ACC112 (cell line): ENCODE results near the gene ZNF14.
"Not testable (repeated sequence)": the region's sequence is repeated elsewhere in the genome, so short reads cannot be mapped to it uniquely, and the experiment has no call there.

Experiments used
- H2AFZ ChIP-seq: fragments of 200-600 bp; sonication (generic); one replicate; pipeline ENCODE4 v1.6.0; 2017; ENCODE audit warnings: antibody characterized with exemption, low read length; ENCODE audit not compliant: unreplicated experiment
- H3K27ac ChIP-seq: fragments of 200-600 bp; sonication (generic); 2 replicates; pipeline ENCODE4 v1.5.1; 2014; ENCODE audit warnings: low read depth, mild to moderate bottlenecking, antibody characterized with exemption, low read length, moderate library complexity
- H3K27me3 ChIP-seq: fragments of 200-600 bp; sonication (generic); 2 replicates; pipeline ENCODE4 v1.6.1; 2014; ENCODE audit warnings: mild to moderate bottlenecking, antibody characterized with exemption, low read length, moderate library complexity, mixed read lengths; ENCODE audit not compliant: insufficient read depth
- H3K36me3 ChIP-seq: fragments of 200-600 bp; sonication (generic); 2 replicates; pipeline ENCODE4 v1.6.1; 2016; ENCODE audit warnings: mild to moderate bottlenecking, antibody characterized with exemption, low read length, moderate library complexity, mixed read lengths; ENCODE audit not compliant: insufficient read depth
- H3K4me1 ChIP-seq: fragments of 200-600 bp; sonication (generic); one replicate; pipeline ENCODE4 v1.6.1; 2016; ENCODE audit warnings: low read length, mixed read lengths; ENCODE audit not compliant: insufficient read depth, unreplicated experiment, control insufficient read depth
- H3K4me3 ChIP-seq: fragments of 200-600 bp; sonication (generic); 2 replicates; pipeline ENCODE4 v1.5.1; 2014; ENCODE audit warnings: mild to moderate bottlenecking, low read depth, low read length
- H3K79me2 ChIP-seq: fragments of 200-600 bp; sonication (generic); one replicate; pipeline ENCODE4 v1.6.0; 2016; ENCODE audit warnings: low read length; ENCODE audit not compliant: control insufficient read depth, unreplicated experiment, insufficient read depth

ZNF14 gene

DNA sequence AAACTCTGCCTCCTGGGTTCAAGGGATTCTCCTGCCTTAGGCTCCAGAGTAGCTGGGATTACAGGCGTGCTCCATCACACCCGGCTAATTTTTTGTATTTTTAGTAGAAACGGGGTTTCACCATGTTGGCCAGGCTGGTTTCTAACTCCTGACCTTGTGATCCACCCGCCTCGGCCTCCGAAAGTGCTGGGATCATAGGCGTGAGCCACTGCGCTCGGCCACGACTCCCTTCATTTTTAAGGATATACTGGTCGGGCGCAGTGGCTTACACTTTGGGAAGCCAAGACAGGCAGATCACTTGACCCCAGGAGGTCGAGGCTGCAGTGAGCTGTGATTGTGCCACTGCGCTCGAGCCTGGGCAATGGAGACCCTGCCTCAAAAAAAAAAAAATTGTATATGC lies 46.8 kb downstream of the ZNF14 start:
- not testable (repeated sequence) for H3K79me2 ChIP-seq, H3K27ac ChIP-seq, H2AFZ ChIP-seq, H3K36me3 ChIP-seq, H3K27me3 ChIP-seq, H3K4me3 ChIP-seq, H3K4me1 ChIP-seq

DNA sequence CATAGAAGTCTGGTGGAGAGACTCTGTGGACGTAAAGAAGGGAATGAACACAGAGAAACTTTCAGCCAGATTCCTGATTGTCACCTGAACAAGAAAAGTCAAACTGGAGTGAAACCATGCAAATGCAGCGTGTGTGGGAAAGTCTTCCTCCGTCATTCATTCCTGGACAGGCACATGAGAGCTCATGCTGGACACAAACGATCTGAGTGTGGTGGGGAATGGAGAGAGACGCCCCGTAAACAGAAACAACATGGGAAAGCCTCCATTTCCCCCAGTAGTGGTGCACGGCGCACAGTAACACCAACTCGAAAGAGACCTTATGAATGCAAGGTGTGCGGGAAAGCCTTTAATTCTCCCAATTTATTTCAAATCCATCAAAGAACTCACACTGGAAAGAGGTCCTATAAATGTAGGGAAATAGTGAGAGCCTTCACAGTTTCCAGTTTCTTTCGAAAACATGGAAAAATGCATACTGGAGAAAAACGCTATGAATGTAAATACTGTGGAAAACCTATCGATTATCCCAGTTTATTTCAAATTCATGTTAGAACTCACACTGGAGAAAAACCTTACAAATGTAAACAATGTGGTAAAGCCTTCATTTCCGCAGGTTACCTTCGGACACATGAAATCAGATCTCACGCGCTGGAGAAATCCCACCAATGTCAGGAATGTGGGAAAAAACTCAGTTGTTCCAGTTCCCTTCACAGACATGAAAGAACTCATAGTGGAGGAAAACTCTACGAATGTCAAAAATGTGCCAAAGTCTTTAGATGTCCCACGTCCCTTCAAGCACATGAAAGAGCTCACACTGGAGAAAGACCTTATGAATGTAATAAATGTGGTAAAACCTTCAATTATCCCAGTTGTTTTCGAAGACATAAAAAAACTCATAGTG lies 53.5 kb downstream of the ZNF14 start:
- H3K27me3 ChIP-seq, result no peaks in the 10 kb centered on the region
- H3K27ac ChIP-seq, result no peak overlapping the region
- peaks cover 41% of the 10 kb centered on the region for H3K36me3 ChIP-seq
- no peaks in the 10 kb centered on the region for H3K4me1 ChIP-seq
- H2AFZ ChIP-seq, result no peak overlapping the region
- peaks cover under 1% of the 10 kb centered on the region for H3K79me2 ChIP-seq
- H3K4me3 ChIP-seq, result no peak overlapping the region

DNA sequence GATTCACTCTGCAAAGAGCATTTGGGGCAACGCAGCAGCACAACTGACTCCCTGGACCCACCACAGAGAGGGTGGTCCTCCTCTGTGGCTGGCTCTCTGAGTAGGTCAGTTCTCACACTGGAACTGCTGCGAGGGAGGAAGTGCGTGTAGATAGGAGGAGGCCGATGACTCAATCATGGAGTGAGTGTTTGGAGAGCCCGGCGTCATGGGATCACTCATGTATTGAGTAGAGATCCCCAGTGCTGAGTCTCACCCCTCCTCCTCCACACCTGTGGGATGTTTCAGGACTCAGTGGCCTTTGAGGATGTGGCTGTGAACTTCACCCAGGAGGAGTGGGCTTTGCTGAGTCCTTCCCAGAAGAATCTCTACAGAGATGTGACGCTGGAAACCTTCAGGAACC lies 55.3 kb downstream of the ZNF14 start:
- H3K27me3 ChIP-seq, result no peaks in the 10 kb centered on the region
- H3K36me3 ChIP-seq, result peaks cover 50% of the 10 kb centered on the region
- no peak overlapping the region for H3K27ac ChIP-seq
- H3K79me2 ChIP-seq, result peaks cover 2% of the 10 kb centered on the region
- no peaks in the 10 kb centered on the region for H3K4me1 ChIP-seq
- no peak overlapping the region for H2AFZ ChIP-seq
- no peak overlapping the region for H3K4me3 ChIP-seq

DNA sequence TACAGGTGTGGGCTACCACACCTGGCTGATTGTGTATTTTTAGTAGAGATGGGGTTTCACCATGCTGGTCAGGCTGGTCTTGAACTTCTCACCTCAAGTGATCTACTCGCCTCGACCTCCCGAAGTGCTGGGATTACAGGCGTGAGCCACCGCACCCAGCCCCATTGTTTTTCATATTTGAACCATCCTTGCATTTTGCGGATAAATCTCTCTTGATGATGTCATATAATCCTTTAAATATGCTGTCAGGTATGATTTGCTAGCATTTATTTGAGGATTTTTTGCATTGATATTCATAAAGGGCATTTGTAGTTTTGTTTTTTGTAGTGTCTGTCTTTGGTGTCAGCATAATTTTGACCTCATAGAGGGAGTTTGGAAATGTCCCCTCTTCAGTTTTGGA lies 58.6 kb downstream of the ZNF14 start:
- peaks cover 19% of the 10 kb centered on the region for H3K79me2 ChIP-seq

DNA sequence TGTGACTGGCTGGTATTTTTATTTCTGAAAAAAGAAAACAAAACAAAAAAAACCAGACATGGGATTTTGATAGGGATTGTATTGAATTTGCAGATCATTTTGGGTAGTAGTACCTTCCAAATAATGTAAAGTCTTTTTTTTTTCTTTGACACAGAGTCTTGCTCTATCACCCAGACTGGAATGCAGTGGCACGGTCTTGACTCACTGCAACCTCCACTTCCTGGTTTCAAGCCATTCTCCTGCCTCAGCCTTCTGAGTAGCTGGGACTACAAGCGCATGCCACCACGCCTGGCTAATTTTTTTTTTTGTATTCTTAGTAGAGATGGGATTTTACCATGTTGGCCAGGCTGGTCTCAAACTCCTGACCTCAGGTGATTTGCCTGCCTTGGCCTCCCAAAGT lies 60.1 kb downstream of the ZNF14 start:
- Histone ChIP-seq H3K36me3 (peaks cover 24% of the 10 kb centered on the region), H3K27ac (no peak overlapping the region), H3K4me3 (no peak overlapping the region)

More for the DNA sequence above, 58.6 kb downstream of the ZNF14 start:
- H2AFZ ChIP-seq, result no peak overlapping the region
- peaks cover 37% of the 10 kb centered on the region for H3K36me3 ChIP-seq
- H3K27me3 ChIP-seq, result no peaks in the 10 kb centered on the region
- H3K4me3 ChIP-seq, result no peak overlapping the region
- H3K27ac ChIP-seq, result no peak overlapping the region
- peaks cover 4% of the 10 kb centered on the region for H3K4me1 ChIP-seq

DNA sequence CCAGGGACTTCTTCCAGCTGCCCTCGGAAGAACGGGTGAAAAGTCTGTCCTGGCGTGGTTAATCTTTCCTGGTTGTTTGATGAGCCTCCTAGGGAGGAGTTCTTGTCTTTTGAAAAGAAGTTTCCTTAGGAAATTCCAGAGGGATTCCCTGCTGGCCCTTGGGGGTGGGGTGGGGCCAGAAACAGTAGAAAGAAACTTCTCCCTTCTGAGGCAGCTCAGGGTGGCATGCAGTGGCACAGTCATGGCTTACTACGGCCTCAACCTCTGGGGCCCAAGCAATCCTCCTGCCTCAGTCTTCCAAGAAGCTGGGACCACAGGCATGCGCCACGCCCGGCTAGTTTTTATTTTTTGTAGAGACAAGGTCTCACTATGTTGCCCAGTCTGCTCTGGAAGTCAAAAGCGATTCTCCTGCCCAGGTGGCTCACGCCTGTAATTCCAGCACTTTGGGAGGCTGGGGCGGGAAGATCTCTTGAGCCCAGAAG lies 62.8 kb downstream of the ZNF14 start:
- Histone ChIP-seq H2AFZ (peak overlapping the region; percentile 25), H3K27ac (no peak overlapping the region), H3K79me2 (peaks cover 19% of the 10 kb centered on the region), H3K27me3 (no peaks in the 10 kb centered on the region), H3K4me1 (peaks cover 4% of the 10 kb centered on the region), H3K4me3 (peak overlapping the region; percentile 81), H3K36me3 (peaks cover 11% of the 10 kb centered on the region)

More for the DNA sequence above, 60.1 kb downstream of the ZNF14 start:
- H3K79me2 ChIP-seq, result peaks cover 19% of the 10 kb centered on the region
- peaks cover 4% of the 10 kb centered on the region for H3K4me1 ChIP-seq
- H2AFZ ChIP-seq, result no peak overlapping the region
- no peaks in the 10 kb centered on the region for H3K27me3 ChIP-seq

DNA sequence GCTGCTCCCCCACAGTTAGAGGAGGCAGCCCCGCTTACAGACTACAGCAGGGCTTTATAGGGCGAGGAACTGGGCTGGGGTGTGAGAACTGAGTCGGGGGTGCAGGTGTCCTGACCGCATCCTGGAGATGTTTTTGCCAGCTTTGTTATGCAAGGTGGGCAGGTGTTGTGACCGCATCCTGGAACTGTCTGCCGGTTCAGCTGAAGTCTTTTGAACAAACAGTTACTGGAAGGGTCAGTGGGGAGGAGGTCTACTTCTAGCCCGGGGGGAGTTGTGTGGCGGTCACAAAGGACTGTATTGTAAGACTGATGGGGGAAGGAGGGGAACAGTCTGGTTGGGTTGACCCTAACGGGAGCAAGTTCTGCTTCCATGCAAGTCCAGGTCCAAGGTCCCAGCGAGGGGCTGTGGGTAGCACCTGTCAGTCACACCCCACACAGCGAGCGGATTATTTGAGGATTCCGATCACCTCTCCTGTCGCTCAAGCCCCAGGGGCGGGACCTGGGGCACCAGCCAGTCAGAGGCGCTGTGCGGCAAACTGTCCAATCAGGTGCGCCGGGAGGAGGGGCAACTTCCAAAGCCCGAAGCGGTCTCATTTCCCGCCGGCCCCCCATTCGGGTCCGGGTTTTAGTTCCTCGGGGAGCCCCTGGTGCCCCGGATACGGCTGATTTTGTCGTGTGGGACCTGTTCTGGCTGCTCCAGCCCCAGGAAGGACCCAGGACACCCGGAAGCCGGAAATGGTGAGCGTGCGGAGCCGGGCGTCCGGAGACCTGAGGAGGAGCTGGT lies 64.5 kb downstream of the ZNF14 start, which contains the start of gene ZNF101:
ZNF101 (plus strand) TSS at position 610 of the 783 bp plus-strand sequence; CDS start at position 735, 125 bp downstream.
- H3K79me2 ChIP-seq, result peaks cover 18% of the 10 kb centered on the region
- H3K27me3 ChIP-seq, result no peaks in the 10 kb centered on the region
- H3K4me3 ChIP-seq, result peak within 1 kb of the TSS; percentile 81
- peaks cover 4% of the 10 kb centered on the region for H3K4me1 ChIP-seq
- peaks cover 3% of the 10 kb centered on the region; the same call in 1 of the 2 replicates for H3K36me3 ChIP-seq
- H2AFZ ChIP-seq, result peak within 1 kb of the TSS; percentile 55
- peak within 1 kb of the TSS; percentile 80 for H3K27ac ChIP-seq

DNA sequence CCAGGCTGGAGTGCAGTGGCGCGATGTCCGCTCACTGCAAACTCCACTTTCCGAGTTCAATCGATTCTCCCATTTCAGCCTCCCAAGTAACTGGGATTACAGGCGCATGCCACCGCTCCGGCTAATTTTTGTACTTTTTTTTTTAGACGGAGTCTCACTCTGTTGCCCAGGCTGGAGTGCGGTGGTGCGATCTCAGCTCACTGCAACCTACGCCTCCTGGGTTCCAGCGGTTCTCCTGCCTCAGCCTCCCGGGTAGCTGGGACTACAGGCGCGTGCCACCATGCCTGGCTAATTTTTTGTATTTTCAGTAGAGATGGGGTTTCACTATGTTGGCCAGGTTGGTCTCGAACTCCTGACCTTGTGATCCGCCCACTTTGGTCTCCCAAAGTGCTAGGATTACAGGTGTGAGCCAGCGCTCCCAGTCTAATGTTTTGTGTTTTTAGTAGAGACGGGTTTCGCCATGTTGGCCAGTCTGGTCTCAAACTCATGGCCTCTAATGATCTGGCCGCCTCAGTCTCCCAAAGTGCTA lies 67.4 kb downstream of the ZNF14 start:
- H3K27ac ChIP-seq, result not testable (repeated sequence)
- Histone ChIP-seq H3K79me2 (peaks cover 37% of the 10 kb centered on the region), H3K4me1 (peaks cover 18% of the 10 kb centered on the region)

DNA sequence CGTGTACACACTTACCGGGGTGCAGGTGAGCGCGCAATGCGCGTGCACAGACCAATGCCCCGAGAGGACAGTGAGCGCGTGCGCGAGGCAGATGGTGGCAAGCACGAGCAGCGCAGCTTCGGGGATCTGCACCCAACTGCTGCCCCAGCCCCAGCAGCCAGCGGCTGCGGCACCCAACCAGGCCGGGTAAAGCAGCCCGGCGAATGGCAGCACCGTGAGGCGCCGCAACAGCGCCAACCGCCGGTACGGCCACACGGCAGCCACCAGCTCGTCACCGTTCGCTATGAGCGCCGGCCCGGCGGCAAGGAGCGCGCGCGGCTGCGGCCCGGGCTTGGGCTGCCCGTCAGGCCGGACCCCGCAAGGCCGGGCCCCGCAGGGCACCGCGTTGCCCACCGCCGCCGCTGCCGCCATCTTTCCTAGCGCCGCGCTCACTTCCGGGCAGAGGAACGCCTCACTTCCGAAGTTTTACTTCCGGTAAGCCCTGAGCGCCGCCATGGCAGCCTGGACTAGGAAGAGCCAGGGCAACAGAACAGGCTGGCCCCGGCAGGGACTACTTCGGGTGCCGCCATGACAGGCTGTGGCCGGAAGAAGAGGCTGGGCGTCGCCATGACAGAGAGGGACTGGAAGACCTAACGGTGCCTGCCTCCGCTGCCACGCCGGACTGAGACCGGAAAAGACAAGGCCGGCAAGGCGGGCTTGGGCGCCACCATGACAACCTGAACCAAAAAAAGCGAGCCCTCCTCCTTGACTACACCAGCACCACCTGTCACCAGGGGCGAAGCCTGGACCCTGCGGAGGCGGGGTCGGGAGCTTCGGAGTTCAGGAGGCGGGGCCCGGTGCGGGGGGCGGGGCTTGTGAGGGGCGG lies 69.4 kb downstream of the ZNF14 start, which contains the start of gene ATP13A1:
ATP13A1 (minus strand) TSS at position 421 of the 865 bp plus-strand sequence; CDS start at position 411, 10 bp downstream.
- Histone ChIP-seq H3K4me1 (peaks cover 14% of the 10 kb centered on the region), H3K27me3 (no peaks in the 10 kb centered on the region)

More for the DNA sequence above, 67.4 kb downstream of the ZNF14 start:
- H3K4me3 ChIP-seq, H3K36me3 ChIP-seq, H2AFZ ChIP-seq, H3K27me3 ChIP-seq: not testable (repeated sequence)

More for the DNA sequence above, 69.4 kb downstream of the ZNF14 start, which contains the start of gene ATP13A1:
- Histone ChIP-seq H2AFZ (peak within 1 kb of the TSS; percentile 81), H3K4me3 (peak within 1 kb of the TSS; percentile 99), H3K79me2 (peaks cover 27% of the 10 kb centered on the region), H3K36me3 (0 out of 2 replicates have a peak, but pooled peaks cover under 1% of the 10 kb centered on the region), H3K27ac (peak within 1 kb of the TSS; percentile 89)
